ENCODE data around the gene DCLRE1A.
"Not testable (repeated sequence)": the region's sequence is repeated elsewhere in the genome, so short reads cannot be mapped to it uniquely, and the experiment has no call there.

Gene DCLRE1A

GRCh38 chr10:113858541-113858940 is 4.7 kb upstream of the DCLRE1A start:
- no peak for DNase-seq (ENCODE audit: low read depth in 3 of 3, low spot score in 1 of 3)

- DNase-seq (ENCODE audit: low read depth in 3 of 3, low spot score in 1 of 3) = no peak
Measured at GRCh38 chr10:113857210-113857609, 3.3 kb upstream of the DCLRE1A start.

GRCh38 chr10:113856563-113856962 is 2.7 kb upstream of the DCLRE1A start:
- no peak for DNase-seq (ENCODE audit: low read depth in 3 of 3, low spot score in 1 of 3)

- DNase-seq (ENCODE audit: low read depth in 3 of 3, low spot score in 1 of 3) = no peak
Measured at GRCh38 chr10:113854761-113855588, 1.1 kb upstream of the DCLRE1A start.

GRCh38 chr10:113853578-113854012 is 287 bp downstream of the DCLRE1A start:
- DNase-seq (ENCODE audit: low read depth in 3 of 3, low spot score in 1 of 3) = no peak

GRCh38 chr10:113849946-113850345 is 3.9 kb downstream of the DCLRE1A start:
- no peak for DNase-seq (ENCODE audit: low read depth in 3 of 3, low spot score in 1 of 3)

GRCh38 chr10:113849140-113849803 is 4.6 kb downstream of the DCLRE1A start:
- no peak for DNase-seq (ENCODE audit: low read depth in 3 of 3, low spot score in 1 of 3)

- no peak for DNase-seq (ENCODE audit: low read depth in 3 of 3, low spot score in 1 of 3)
Measured at GRCh38 chr10:113846036-113846435, 7.8 kb downstream of the DCLRE1A start.

- no peak for DNase-seq (ENCODE audit: low read depth in 3 of 3, low spot score in 1 of 3)
Measured at GRCh38 chr10:113843972-113844485, 9.9 kb downstream of the DCLRE1A start.

- DNase-seq (ENCODE audit: low read depth in 3 of 3, low spot score in 1 of 3) = no peak
Measured at GRCh38 chr10:113842171-113842570, 11.7 kb downstream of the DCLRE1A start.

- not testable (repeated sequence) for DNase-seq (ENCODE audit: low read depth in 3 of 3, low spot score in 1 of 3)
Measured at GRCh38 chr10:113828567-113828966, 25.3 kb downstream of the DCLRE1A start.

GRCh38 chr10:113825791-113826190 is 28.1 kb downstream of the DCLRE1A start:
- DNase-seq (ENCODE audit: low read depth in 3 of 3, low spot score in 1 of 3) = no peak

GRCh38 chr10:113823389-113823788 is 30.5 kb downstream of the DCLRE1A start:
- DNase-seq (ENCODE audit: low read depth in 3 of 3, low spot score in 1 of 3) = no peak

- no peak for DNase-seq (ENCODE audit: low read depth in 3 of 3, low spot score in 1 of 3)
Measured at GRCh38 chr10:113822174-113822573, 31.7 kb downstream of the DCLRE1A start.

GRCh38 chr10:113821306-113821705 is 32.6 kb downstream of the DCLRE1A start:
- not testable (repeated sequence) for DNase-seq (ENCODE audit: low read depth in 3 of 3, low spot score in 1 of 3)

GRCh38 chr10:113820507-113820906 is 33.4 kb downstream of the DCLRE1A start:
- DNase-seq (ENCODE audit: low read depth in 3 of 3, low spot score in 1 of 3) = no peak

- no peak for DNase-seq (ENCODE audit: low read depth in 3 of 3, low spot score in 1 of 3)
Measured at GRCh38 chr10:113819989-113820388, 33.9 kb downstream of the DCLRE1A start.

GRCh38 chr10:113814700-113815099 is 39.2 kb downstream of the DCLRE1A start:
- DNase-seq (ENCODE audit: low read depth in 3 of 3, low spot score in 1 of 3) = not testable (repeated sequence)

GRCh38 chr10:113808168-113808567 is 45.7 kb downstream of the DCLRE1A start:
- no peak for DNase-seq (ENCODE audit: low read depth in 3 of 3, low spot score in 1 of 3)

- DNase-seq (ENCODE audit: low read depth in 3 of 3, low spot score in 1 of 3) = no peak
Measured at GRCh38 chr10:113806503-113806902, 47.4 kb downstream of the DCLRE1A start.

- DNase-seq (ENCODE audit: low read depth in 3 of 3, low spot score in 1 of 3) = no peak
Measured at GRCh38 chr10:113802997-113803396, 50.9 kb downstream of the DCLRE1A start.

GRCh38 chr10:113801569-113801968 is 52.3 kb downstream of the DCLRE1A start:
- no peak for DNase-seq (ENCODE audit: low read depth in 3 of 3, low spot score in 1 of 3)

Measured in stimulated activated CD4-positive, alpha-beta T cell treated with anti-CD3 and anti-CD28 coated beads, TNF-alpha, amount 100 ng/mL, for 1 hour (primary cell).